Measurements from ENCODE around the gene CAMK1G.
A peak's percentile ranks its signal among the peaks of the same experiment; 100 is the strongest.

CAMK1G gene

DNA sequence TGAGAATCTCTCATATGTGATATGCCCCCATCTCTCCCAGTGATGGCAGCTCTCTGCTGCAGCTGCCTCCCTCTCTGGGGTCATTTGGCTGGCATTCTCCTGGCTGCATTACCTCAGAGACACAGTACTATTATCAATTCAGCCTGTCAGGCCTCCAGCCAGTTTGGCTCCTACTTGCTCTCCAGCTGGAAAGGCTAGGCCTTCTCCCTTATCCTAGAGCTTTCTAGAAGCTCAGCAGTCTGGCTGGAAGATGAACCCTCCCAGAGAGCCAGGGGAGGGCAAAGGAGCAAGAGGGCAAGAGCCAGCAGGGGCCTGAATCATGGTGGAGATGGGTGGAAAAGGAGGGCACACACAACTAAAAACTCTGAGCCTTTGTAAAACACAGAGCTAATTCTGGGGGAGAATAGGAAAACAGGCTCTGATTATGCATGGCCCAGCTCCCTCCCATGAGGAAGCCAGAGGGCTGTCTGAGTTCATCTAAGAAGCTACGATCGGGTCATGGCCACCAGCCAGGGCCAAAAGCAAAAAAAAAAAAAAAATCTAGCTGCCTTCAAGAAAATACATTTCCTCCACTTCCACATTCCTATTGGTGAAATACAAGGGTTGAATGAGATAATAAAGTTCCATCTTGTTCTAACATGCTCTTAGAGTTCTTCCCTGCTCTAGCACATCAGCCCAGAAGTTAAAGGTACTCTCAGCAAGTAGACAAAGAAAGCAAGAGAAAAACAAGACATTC is 59.9 kb downstream of the CAMK1G start:
- no peak for DNase-seq

DNA sequence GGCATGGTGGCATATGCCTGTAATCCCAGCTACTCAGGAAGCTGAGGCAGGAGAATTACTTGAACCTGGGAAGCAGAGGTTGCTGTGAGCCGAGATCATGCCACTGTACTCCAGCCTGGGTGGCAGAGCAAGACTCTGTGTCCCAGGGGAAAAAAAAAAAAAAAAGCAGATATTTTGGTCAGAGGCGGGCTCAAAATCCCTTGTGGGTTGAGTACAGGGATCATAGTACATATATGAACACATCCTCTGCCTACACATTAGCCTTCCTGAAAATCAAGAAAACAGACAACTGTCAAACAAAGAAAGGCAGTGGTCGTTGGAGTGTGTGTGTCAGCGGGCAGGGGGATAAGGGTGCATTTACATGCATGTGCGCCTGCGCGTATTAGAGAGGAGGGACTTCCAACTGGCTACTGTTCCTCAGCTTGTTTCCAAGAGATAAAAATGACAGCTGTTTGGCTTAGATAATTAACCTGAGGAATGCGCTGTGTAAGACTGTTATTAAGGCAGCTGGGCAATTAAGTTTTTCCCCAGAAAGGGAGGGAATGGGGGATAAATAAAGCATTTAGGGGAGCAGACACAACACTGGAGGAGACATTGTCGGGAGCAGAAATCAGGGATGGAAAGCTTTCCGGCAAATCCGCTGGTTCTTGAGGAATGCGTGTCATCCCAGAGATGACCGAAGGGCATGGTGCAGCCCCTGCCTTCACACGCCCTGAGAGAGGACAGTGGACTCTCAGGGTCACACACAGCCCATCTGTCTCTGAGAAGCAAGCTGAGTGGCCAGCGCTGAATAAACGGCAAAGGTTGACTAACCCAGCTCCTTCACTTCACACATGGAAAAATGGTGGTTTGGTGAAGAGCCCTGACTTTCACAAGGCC is 62.3 kb downstream of the CAMK1G start:
- no peak for DNase-seq

DNA sequence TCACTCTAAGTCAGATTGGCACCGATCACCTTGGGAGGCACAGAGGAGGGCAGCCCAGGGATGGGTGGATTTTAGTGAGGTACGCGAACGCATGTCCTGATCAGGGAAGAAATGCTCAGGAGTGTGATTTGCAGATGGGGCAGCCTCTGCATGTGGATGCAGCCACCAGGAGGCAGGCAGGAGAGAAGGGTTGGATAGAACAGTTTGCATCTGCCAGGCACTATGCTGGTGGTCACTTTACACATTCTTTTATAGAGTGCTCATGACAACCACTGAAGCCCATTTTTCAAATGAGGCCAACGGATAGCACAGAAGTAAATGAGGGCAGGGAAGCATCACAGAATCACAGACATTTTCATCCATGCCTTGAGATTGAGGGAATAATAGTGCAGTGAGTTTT is 63.0 kb downstream of the CAMK1G start:
- no peak for DNase-seq

DNA sequence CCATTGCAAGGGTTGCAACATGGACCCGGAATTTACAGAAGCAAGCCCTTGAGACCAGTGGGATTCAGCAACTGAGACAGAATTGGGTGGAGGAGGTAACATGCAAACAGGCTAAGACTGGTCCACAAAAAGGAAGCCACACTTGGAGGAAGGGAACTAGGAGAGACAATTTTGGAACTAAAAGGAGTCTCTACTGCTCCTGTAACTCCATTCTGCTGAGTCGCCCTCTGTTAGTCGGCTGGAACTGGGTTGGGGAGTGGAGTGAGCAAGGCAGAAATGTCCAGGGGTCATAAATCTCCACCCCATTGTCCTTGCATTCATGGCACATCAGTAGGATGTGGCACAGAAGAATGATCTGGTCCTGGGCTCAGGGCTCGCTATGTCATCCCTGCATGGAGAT is 63.6 kb downstream of the CAMK1G start:
- DNase-seq: no peak

DNA sequence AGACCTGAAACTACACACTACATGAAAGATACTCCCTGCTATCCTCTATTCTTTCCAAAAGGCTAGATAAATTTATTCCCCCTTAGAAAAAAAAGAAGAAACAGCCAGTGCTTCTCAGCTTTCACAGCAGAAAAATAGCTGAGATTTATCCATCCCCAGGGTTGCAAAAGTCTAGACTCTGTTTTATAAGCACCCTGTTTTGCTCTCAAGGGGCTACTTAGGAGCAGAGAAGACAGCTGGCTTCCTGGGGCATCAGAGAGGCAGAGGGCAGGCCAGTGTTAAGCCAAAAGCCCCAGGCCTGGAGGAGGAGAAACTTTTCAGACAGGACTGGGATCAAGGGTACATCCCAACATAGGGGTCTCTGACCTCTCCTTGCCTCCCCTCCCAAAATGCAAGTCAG is 64.8 kb downstream of the CAMK1G start:
- DNase-seq: no peak

DNA sequence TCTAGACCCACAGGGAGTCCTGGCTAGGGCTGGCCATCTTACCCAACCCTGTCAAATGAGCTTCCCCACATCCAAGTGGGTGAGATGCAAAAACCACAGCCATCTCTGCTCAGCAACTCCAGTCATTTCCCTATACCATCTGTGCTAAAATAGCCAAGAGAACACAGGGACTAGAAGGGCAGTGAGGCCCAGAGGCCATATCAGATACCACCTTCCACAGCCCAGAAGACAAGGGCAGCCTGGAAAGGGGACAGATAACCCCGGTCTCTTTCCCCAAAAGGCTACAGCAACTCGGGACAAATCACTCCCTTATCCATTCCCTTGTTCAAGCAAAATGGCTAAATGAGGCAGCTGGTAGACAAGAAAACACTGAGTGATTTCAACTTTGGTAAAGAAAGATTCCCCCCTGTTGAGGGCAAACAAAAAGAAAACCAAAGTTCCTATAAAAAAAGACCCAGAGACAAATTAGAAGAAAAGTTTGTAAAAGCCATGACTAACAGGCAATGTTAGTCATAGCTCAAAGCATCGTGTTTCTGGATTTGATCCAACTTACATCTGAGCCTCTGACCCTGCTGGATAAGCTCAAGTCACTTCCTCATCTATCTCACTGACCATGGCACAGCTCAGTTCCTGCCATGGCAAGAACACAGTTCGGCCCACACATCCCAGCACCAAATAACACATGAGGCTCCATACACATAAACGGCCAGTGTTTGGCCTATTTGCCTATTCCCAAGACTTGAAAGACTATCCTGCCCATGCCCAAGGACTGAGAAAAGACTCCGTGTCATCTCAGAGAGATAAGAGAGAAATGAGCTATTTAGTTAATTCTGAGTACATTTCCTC is 65.6 kb downstream of the CAMK1G start:
- DNase-seq: no peak

DNA sequence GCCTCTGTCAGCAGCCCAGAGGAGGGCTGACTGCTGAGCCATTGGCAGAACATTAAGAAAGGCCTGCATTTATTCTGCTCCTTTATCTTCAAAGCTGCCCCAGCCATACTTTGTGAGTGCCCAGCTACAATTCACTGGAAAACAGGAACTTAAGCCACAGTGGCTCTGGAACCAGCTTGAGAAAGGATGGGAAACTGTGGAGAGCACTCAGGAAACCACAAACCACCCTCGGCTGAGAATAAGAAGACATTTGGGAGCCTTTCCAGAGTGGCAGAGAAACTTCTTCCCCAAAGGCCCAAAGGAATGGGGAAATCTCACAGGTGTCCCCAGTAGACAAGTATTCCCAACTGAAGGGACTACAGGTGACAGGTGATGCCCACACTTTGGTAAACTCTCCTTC is 66.9 kb downstream of the CAMK1G start:
- peak; percentile 54 for DNase-seq

DNA sequence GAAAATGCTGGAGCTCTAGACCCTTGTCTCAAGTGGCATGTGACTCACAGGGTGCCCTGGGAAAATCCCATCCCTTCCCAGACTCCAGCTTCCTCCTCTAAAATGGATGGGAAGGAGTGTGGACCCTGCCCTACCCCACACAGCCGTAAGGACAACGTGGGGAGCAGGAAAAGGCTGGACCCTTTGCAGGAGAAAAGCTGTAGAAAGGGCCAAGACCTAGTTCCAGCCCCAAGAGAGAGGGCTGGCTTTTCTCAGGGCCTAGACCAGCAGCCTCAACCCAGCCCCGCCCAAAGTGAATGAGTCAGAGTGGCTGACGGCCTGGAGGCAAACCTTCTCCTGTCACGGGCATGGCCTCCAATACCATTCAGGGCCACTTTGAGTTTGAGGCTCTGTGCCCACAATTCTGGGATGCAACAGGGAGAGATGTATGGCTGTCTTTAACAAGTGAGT is 67.6 kb downstream of the CAMK1G start:
- DNase-seq: peak; percentile 14

DNA sequence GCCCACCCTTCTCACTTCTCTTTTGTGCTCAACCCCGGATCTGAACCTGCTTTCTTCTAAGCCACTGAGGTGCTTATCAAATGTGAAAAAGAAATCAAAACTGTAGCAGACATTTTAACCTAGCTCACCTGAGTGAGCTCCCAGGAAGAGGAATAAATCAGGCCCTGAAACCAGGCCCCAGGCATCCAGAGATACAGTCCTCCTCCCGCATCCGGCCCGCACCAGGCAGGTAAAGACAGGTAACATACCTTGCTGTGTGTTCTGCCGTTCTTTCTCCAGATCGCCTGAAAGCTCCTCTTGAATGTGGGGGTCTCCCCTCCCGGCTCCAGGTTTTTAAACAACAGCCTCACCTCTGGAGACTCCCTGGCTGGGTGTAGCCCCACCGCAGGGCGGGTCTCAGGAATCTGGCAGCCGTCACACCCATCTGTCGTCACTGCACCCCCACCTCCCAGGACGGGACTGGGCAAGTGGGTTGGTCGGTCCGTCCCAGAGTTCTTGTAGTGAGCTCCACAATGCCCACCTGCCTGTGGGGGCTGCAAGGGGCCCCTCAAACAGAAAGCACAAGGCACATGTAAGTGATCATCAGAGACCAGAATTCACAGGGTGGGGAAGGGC is 68.7 kb downstream of the CAMK1G start, which contains the start of gene LAMB3:
TSS of gene LAMB3 (minus strand) at position 305 of the 615 bp plus-strand sequence. CDS start 1,481 bp downstream, outside the sequence.
- DNase-seq: no peak

DNA sequence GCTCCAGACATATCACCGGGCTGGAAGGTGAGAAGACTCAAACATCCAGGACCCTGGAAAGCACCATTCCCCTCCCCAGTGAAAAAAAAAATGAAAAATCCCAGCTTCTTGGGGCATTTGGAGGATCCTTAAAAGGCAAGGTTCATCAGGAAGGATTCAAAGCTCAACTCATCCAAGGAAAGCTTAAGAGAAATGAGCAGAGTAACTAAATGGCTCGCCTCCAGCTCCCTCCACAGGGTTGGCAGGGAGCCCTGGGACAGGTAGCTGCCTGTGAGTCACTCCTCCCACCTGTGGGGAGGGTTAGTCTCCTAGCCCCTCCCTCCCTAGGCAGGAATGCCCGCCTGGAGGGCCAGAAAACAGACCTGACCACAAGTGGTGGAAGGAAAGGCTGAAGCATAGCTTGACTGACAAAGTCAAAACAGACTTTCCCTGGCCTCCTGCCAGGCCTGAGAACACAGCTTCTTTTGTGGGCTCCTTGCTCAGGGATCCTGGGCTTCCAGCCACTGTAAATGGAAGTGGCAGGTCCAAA is 69.4 kb downstream of the CAMK1G start:
- peak; percentile 98 for DNase-seq

DNA sequence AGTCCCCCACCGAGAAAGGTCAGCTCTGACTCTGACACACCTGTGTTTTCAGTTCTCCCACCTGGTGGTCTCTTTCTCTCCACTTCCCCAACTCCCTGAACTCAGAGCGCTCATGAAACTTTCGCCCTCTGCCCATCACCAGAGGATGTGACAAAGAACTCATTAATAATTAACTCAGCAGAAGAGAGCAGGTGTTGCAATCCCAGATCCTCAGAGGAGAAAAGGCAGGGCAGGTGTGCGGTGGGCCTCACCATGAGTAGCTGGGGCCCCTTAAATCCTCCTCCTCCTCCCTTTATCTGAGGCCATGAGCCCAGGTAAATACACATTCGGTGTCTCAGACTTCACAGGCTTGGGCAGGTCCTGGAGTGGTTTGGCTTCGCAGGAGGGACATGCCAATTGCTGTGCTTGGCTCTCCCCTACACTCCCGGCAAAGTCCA is 70.4 kb downstream of the CAMK1G start:
- DNase-seq: peak; percentile 10

DNA sequence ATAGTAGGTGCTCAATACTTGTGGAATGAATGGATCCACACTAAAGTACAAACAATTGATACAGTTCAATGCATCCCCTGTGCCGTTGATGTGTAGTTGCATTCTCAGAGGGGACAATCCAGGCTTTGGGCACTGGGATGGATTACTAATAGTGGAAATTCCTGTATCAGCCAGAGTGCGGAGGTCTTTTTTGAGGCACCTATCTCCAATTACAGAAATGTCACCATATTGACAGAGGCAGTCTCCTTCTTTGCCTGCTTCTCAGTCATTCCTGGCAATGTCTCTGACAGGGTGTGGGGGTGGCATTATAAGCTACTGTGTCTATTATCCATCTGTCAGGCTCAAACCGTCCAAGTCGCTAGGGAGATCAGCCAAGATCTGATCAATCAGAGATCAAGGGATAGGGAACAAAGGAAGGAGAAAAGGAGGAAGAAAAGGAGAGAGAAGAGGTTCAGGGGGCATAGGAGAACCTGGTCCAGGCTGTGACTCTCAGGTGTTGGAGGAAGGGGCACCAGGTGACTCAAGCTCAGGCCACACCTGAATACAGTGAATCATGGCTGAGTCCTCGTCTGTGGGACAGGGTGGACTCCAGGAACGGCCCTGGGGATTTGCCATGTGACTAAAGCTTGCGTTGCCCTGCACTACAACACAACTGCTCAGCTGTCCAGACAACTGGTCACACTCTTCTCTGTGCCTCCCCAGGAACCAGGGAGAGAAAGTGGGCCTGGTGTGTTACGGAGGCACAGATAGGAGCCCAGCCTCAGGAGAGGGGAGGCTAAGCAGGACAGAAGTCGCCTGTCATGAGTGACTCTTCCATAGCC is 72.1 kb downstream of the CAMK1G start:
- no peak for DNase-seq

DNA sequence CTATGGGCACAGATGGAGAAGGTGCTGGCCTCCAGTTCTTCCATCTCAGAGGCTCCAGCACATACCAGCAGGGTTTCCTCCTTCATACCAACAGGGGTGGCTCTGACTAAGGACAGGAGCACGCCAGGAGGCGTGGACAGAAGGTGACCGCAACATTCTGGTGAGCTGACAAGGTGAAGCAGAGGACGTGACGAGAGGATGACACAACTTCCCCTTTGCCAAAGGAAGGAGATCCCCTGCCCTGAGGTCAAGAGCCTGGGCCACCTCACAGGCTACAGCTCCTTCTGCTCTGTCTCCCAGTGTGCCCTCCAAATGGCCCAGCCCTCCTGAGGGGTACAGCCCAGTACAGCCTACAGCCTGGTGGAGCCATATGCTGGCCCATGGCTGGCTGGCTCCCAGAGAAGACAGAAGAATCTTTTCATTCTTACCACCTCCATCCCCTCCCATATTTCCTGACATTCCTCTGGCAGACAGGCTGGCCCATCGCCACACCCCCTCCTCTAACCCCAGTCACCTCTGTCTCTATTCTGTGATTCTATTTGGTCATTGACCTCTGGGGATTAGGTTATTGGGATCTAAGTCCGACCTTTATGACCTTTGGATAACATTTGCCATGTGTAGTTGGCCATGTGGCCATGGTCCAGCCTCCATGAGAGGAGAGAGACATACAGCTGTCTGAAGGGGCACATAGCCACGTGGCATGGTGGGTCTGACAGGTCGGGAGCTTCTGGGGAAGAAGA is 73.8 kb downstream of the CAMK1G start:
- no peak for DNase-seq

DNA sequence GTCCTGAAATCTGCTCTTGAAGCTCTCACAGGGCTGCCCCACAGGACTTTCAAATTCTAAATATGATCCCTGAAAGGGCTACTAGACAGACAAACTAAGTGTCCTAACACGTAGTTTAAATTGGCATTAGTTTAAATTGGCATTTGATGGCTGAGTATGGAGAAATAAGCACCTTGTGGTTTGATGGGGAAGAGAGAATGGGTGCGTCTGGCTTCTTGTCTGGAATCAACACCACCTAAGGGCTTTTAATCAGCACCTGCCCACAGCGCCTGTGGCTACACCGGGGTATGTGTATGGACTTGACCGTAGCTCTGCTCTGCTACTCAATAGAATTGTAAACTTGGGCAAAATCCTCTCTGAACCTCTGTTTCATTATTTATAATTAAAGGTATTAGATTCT is 74.4 kb downstream of the CAMK1G start:
- DNase-seq: no peak

DNA sequence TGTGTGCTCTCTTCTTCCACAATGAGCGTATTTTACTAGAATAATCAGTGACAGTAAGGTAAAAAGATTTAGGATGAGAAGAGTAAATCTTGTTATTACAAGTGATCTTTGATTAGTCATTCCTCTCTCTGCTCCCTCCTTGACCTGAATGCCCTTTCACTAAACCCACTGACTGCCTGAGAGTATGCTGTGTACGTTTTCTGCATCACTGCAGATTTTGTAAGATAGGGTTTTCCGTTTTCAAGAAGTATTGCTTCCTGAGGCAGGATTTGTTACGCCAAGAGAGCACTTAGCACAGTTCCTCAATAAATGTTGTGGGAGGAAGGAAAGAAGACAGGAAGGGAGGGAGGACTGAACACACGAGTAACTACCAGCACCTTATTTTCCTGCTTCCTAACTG is 76.4 kb downstream of the CAMK1G start:
- peak; percentile 33 for DNase-seq

DNA sequence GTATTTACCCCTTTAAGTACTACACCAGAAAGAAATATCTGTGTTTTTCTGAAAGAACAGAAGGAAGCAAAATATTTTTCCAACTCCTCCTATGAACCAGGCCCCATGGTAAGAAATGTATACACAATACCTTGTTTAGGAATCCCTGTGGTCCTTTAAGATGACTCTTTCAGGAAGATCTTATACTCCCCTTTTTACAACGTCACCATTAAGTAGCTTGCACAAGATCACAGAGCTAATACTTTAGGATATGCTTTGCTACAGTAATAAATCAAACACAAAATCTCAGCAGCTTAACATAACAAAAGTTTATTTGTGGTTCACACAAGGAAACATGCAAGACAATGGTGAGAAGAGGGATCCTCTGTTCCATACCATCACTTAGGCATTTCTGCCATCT is 77.6 kb downstream of the CAMK1G start:
- no peak for DNase-seq

DNA sequence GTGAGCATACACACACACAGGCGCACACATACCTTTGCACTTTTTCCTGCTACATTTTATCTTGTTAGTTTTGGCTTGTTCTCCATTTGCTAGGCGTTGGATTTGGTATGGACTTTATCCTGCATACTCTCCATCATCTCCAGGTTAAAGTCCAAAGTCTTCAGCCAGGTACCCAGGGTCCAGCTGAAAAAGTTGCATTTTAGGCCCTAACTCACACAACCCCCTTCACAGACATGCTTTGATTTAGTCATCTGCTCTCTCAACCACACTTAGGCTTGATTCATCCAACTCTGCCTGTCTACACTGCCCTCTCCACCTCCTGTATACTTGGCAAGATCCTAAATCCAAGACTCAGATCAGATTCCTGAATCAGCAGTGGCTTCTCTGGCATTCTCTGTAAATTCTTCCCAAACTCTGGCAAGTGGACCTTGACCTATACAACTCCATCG is 79.4 kb downstream of the CAMK1G start:
- DNase-seq: no peak
